Liver (tissue), 9 donors: ENCODE measurements around the gene FAM209A. TPM values are rescaled to one million over a fixed set of nuclear protein-coding genes. Genes with fewer than 3 reads are reported as not detected.

Experiments
- DNase-seq: peaks from one replicate; pipeline ENCODE4 v3.0.0-alpha.2; 2017; ENCODE audit warnings: low spot score
- H3K27ac ChIP-seq, 2 donors: one replicate each; pipeline ENCODE4 v1.7.0; 2013; ENCODE audit warnings: inconsistent platforms in 2 of 2, low read length in 2 of 2, control low read depth in 1 of 2, low read depth in 1 of 2, mild to moderate bottlenecking in 1 of 2
- H3K27me3 ChIP-seq, 4 donors: one replicate each; pipeline versions ENCODE4 v1.6.1 to v1.7.0; 2013; ENCODE audit warnings: low read length in 3 of 4, inconsistent platforms in 1 of 4, mild to moderate bottlenecking in 1 of 4, moderate library complexity in 1 of 4; ENCODE audit not compliant: control insufficient read depth in 4 of 4, insufficient read depth in 4 of 4
- H3K36me3 ChIP-seq, 4 donors: one replicate each; pipeline versions ENCODE4 v1.6.1 to v1.7.0; 2013; ENCODE audit warnings: low read length in 3 of 4, mild to moderate bottlenecking in 3 of 4, low read depth in 1 of 4, moderate library complexity in 1 of 4; ENCODE audit not compliant: control insufficient read depth in 4 of 4, insufficient read depth in 3 of 4
- H3K4me1 ChIP-seq, 4 donors: one replicate each; pipeline versions ENCODE4 v1.6.1 to v1.7.0; 2013; ENCODE audit warnings: low read length in 3 of 4, mild to moderate bottlenecking in 3 of 4, moderate library complexity in 1 of 4; ENCODE audit not compliant: control insufficient read depth in 4 of 4, insufficient read depth in 4 of 4
- H3K4me3 ChIP-seq, 3 donors: one replicate each; pipeline versions ENCODE4 v1.6.1 to v1.7.0; 2013; ENCODE audit warnings: low read length in 3 of 3, control low read depth in 1 of 3, low read depth in 1 of 3, mild to moderate bottlenecking in 1 of 3
- H3K9ac ChIP-seq, 2 donors: one replicate each; pipeline ENCODE4 v1.7.0; 2013; ENCODE audit warnings: low read length in 2 of 2, mild to moderate bottlenecking in 2 of 2, moderate library complexity in 2 of 2, control low read depth in 1 of 2, low read depth in 1 of 2
- H3K9me3 ChIP-seq, 4 donors: one replicate each; pipeline versions ENCODE4 v1.6.1 to v1.7.0; 2013; ENCODE audit warnings: low read length in 3 of 4; ENCODE audit not compliant: control insufficient read depth in 4 of 4
- FOXA1 ChIP-seq: IDR thresholded peaks from 2 replicates; pipeline ENCODE4 v1.6.1; 2016; ENCODE audit warnings: antibody characterized with exemption
- FOXA2 ChIP-seq: IDR thresholded peaks from 2 replicates; pipeline ENCODE4 v1.6.1; 2016; ENCODE audit warnings: antibody characterized with exemption
- GABPA ChIP-seq, 2 donors: IDR thresholded peaks in 1 of 2; conservative IDR thresholded peaks in 1 of 2; 2 replicates each; pipeline ENCODE4 v1.6.1; 2016; ENCODE audit warnings: antibody characterized with exemption in 2 of 2, mild to moderate bottlenecking in 1 of 2, moderate library complexity in 1 of 2
- HNF4A ChIP-seq, 2 donors: conservative IDR thresholded peaks; 2 replicates each; pipeline ENCODE4 v1.6.1; 2016; ENCODE audit warnings: antibody characterized with exemption in 2 of 2, mild to moderate bottlenecking in 2 of 2
- HNF4G ChIP-seq: IDR thresholded peaks from 2 replicates; pipeline ENCODE4 v1.6.1; 2016; ENCODE audit warnings: antibody characterized with exemption
- JUND ChIP-seq, 2 donors: IDR thresholded peaks; 2 replicates each; pipeline ENCODE4 v1.6.1; 2016; ENCODE audit warnings: antibody characterized with exemption in 2 of 2
- NR2F2 ChIP-seq: IDR thresholded peaks from 2 replicates; pipeline ENCODE4 v1.6.1; 2016; ENCODE audit warnings: antibody characterized with exemption
- RAD21 ChIP-seq, 2 donors: IDR thresholded peaks; 2 replicates each; pipeline ENCODE4 v1.6.1; 2016; ENCODE audit warnings: antibody characterized with exemption in 2 of 2, mild to moderate bottlenecking in 2 of 2
- RXRA ChIP-seq, 2 donors: IDR thresholded peaks; 2 replicates each; pipeline ENCODE4 v1.6.1; 2017 to 2018; ENCODE audit warnings: antibody characterized with exemption in 2 of 2, mild to moderate bottlenecking in 1 of 2
- SP1 ChIP-seq: IDR thresholded peaks from 2 replicates; pipeline ENCODE4 v1.6.1; 2018; ENCODE audit warnings: antibody characterized with exemption, mild to moderate bottlenecking
- YY1 ChIP-seq: IDR thresholded peaks from 2 replicates; pipeline ENCODE4 v1.6.1; 2016; ENCODE audit warnings: antibody characterized with exemption, mild to moderate bottlenecking
- WGBS: extraction: QIAGEN DNeasy Blood & Tissue Kit; methylation state at CpG from one replicate; pipeline ENCODE4 v1.1.7; 2013; 5-methylcytosine and 5-hydroxymethylcytosine counted together
- polyA plus RNA-seq, 2 donors: library from polyadenylated mRNA; stranded (reverse) in 1 of 2; unstranded in 1 of 2; fragments of 200-250 nt in 1 of 2; fragments of >200 nt in 1 of 2; fragmentation: Nextera tagmentation in 1 of 2; extraction: Ambion mirVana in 1 of 2; gene quantifications; one replicate each; pipeline versions ENCODE4 v1.2.1 to v1.2.3, GENCODE V29; 2013 to 2015
- total RNA-seq, 2 donors: library from RNA; depleted of rRNA; stranded (reverse); fragments of >200 nt; gene quantifications; one replicate each; pipeline ENCODE4 v1.2.3, GENCODE V29; 2014
- TF ChIP-seq, protein P1 (sequence below): IDR thresholded peaks from 2 replicates; pipeline ENCODE4 v1.6.1; 2016; ENCODE audit warnings: antibody characterized with exemption
- TF ChIP-seq, protein P2 (sequence below): fragments of 150-350 bp; IDR thresholded peaks from 2 replicates; pipeline ENCODE4 v1.5.1; 2017; ENCODE audit warnings: improper control_type of control experiment, low read depth, low read length; ENCODE audit not compliant: missing input control
- TF ChIP-seq, protein P3 (sequence below): IDR thresholded peaks from 2 replicates; pipeline ENCODE4 v1.6.1; 2016; ENCODE audit warnings: antibody characterized with exemption
- TF ChIP-seq, protein P4 (sequence below): IDR thresholded peaks from 2 replicates; pipeline ENCODE4 v1.6.1; 2016; ENCODE audit warnings: antibody characterized with exemption
- donor health status: healthy.
- donor health status: healthy.
- donor health status: healthy.
- donor health status: healthy.
- donor health status: healthy.

The FAM209A gene
- total and polyA plus RNA-seq, 4 donors = not detected

DNA sequence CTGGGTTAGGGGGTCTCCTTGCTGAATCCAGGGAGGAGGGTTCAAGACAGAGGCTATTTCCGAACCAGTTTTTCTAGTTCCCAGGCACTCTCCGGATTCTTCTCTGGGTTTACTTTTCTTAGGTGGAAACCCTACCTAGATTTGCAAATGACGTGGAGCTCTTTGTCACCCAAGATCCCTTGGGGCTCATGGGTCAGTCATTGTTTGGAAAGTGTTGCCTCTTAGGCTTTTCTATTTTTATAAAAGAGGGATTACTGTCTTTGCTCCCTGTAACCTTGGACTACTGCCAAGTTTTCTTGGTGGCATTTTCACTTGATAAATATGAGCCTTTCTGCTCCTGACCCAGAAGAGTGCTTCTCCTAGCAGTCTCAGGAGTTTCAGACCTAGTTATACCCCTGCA is 42.1 kb downstream of the FAM209A start:
- DNase-seq = no peak
- H3K9ac ChIP-seq = no peak overlapping the region
- H3K4me3 ChIP-seq = no peak overlapping the region
- no peak for TF ChIP-seq NR2F2
- no peaks in the 10 kb centered on the region for H3K4me1 ChIP-seq
- H3K27me3 ChIP-seq = no peaks in the 10 kb centered on the region
- no peaks in the 10 kb centered on the region for H3K36me3 ChIP-seq
- 65% methylated on average over 3 of the region's 3 CpGs for WGBS
- H3K27ac ChIP-seq = no peak overlapping the region
- no peaks in the 10 kb centered on the region for H3K9me3 ChIP-seq

DNA sequence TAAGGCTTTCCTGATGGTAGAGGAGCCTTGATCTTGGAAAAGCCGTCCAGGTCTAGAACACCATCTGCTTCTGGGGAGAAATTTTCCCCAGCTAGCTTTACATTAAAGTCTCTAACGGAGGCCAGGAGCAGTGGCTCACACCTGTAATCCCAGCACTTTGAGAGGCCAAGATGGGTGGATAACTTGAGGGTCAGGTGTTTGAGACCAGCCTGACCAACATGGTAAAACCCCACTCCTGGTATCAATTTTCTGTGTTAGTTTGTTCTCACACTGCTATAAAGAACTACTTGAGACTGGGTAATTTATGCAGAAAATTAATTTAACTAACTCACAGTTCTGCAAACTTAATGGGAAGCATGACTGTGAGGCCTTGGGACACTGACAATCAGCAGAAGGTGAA is 46.3 kb downstream of the FAM209A start:
- H3K4me3 ChIP-seq = no peak overlapping the region
- no peak for TF ChIP-seq RAD21 (IDR thresholded peaks at IDR 0.05)
- no peak for TF ChIP-seq SP1
- TF ChIP-seq FOXA2 = no peak
- TF ChIP-seq, protein P1, sequence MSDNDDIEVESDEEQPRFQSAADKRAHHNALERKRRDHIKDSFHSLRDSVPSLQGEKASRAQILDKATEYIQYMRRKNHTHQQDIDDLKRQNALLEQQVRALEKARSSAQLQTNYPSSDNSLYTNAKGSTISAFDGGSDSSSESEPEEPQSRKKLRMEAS = no peak
- TF ChIP-seq YY1 = no peak
- TF ChIP-seq NR2F2 = no peak
- TF ChIP-seq GABPA (IDR thresholded peaks at IDR 0.05 in 1 of 2, conservative IDR thresholded peaks at IDR 0.05 in 1 of 2) = no peak
- TF ChIP-seq FOXA1 = no peak
- no peak for TF ChIP-seq RXRA (IDR thresholded peaks at IDR 0.05)
- TF ChIP-seq, protein P2, sequence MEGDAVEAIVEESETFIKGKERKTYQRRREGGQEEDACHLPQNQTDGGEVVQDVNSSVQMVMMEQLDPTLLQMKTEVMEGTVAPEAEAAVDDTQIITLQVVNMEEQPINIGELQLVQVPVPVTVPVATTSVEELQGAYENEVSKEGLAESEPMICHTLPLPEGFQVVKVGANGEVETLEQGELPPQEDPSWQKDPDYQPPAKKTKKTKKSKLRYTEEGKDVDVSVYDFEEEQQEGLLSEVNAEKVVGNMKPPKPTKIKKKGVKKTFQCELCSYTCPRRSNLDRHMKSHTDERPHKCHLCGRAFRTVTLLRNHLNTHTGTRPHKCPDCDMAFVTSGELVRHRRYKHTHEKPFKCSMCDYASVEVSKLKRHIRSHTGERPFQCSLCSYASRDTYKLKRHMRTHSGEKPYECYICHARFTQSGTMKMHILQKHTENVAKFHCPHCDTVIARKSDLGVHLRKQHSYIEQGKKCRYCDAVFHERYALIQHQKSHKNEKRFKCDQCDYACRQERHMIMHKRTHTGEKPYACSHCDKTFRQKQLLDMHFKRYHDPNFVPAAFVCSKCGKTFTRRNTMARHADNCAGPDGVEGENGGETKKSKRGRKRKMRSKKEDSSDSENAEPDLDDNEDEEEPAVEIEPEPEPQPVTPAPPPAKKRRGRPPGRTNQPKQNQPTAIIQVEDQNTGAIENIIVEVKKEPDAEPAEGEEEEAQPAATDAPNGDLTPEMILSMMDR = no peak
- no peak for TF ChIP-seq JUND (IDR thresholded peaks at IDR 0.05)
- TF ChIP-seq, protein P3, sequence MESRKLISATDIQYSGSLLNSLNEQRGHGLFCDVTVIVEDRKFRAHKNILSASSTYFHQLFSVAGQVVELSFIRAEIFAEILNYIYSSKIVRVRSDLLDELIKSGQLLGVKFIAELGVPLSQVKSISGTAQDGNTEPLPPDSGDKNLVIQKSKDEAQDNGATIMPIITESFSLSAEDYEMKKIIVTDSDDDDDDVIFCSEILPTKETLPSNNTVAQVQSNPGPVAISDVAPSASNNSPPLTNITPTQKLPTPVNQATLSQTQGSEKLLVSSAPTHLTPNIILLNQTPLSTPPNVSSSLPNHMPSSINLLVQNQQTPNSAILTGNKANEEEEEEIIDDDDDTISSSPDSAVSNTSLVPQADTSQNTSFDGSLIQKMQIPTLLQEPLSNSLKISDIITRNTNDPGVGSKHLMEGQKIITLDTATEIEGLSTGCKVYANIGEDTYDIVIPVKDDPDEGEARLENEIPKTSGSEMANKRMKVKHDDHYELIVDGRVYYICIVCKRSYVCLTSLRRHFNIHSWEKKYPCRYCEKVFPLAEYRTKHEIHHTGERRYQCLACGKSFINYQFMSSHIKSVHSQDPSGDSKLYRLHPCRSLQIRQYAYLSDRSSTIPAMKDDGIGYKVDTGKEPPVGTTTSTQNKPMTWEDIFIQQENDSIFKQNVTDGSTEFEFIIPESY = no peak
- under 1% methylated on average over 2 of the region's 2 CpGs for WGBS

DNA sequence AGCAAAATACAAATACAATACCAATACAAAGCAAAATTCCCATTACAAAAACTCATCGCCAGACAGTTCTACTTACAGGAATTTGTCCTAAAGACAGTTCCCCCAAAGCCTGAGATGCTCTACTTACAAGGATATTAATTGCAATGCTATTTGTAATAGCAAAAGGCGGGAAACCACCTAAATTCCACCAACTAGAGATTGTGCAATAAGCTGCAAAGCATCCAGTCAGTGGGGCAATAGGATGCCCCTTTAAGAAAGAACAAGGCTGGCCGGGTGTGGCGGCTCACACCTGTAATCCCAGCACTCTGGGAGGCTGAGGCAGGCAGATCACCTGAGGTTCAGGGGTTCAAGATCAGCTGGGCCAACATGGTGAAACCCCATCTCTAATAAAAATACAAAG is 47.6 kb downstream of the FAM209A start:
- H3K4me3 ChIP-seq = no peak overlapping the region
- TF ChIP-seq FOXA2 (no peak), HNF4A (conservative IDR thresholded peaks at IDR 0.05) (no peak), NR2F2 (no peak), HNF4G (no peak), SP1 (no peak), RXRA (IDR thresholded peaks at IDR 0.05) (no peak), FOXA1 (no peak), GABPA (IDR thresholded peaks at IDR 0.05 in 1 of 2, conservative IDR thresholded peaks at IDR 0.05 in 1 of 2) (no peak), YY1 (no peak), JUND (IDR thresholded peaks at IDR 0.05) (no peak), RAD21 (IDR thresholded peaks at IDR 0.05) (no peak)
- TF ChIP-seq, protein P4, sequence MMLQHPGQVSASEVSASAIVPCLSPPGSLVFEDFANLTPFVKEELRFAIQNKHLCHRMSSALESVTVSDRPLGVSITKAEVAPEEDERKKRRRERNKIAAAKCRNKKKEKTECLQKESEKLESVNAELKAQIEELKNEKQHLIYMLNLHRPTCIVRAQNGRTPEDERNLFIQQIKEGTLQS = no peak
- TF ChIP-seq, protein P1 = no peak
- TF ChIP-seq, protein P2 = no peak
- H3K27me3 ChIP-seq = peaks cover 0 to 5% (median 0%) of the 10 kb centered on the region in 4 donors
- H3K4me1 ChIP-seq = no peaks in the 10 kb centered on the region
- H3K27ac ChIP-seq = no peak overlapping the region
- no peak for DNase-seq
- 83% methylated on average over 4 of the region's 4 CpGs for WGBS
- H3K9ac ChIP-seq = no peak overlapping the region
- no peaks in the 10 kb centered on the region for H3K9me3 ChIP-seq
- H3K36me3 ChIP-seq = no peaks in the 10 kb centered on the region

More for the DNA sequence above, 46.3 kb downstream of the FAM209A start:
- H3K27me3 ChIP-seq = peaks cover 0 to 5% (median 0%) of the 10 kb centered on the region in 4 donors
- H3K9me3 ChIP-seq = no peaks in the 10 kb centered on the region
- DNase-seq = no peak
- no peaks in the 10 kb centered on the region for H3K36me3 ChIP-seq
- no peaks in the 10 kb centered on the region for H3K4me1 ChIP-seq
- no peak overlapping the region for H3K9ac ChIP-seq
- no peak overlapping the region for H3K27ac ChIP-seq
